ENCODE data around the gene MTHFD2L.

Gene MTHFD2L

DNA sequence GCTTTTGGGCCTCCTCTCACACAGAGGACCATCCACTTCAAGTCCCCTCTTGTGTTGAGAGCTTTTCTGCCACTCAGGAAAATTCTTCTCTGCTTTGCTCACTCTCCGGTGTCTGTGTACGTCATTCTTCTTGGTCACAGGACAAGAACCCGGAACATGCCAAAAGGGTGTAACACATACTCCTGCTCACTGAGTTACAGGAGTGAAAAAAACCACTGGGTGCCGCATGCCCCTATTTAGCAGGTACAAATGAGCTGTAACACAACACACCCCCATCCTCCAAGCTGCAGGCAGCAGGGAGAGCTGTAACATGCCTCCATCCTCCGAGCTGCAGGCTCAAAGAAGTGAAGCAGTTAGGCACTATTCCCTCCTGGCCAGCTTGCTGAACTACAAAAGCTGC lies 45.9 kb upstream of the MTHFD2L start:
- H3K9me3 ChIP-seq (ENCODE audit: low read length) = no peaks in the 10 kb centered on the region
- H2AFZ ChIP-seq (ENCODE audit: low read length) = no peak overlapping the region
- H3K4me3 ChIP-seq (ENCODE audit: low read depth, low read length, poor library complexity, severe bottlenecking) = no peak overlapping the region
- no peaks in the 10 kb centered on the region for H3K79me2 ChIP-seq (ENCODE audit: insufficient read depth, low read length)
- no peak overlapping the region for H3K27ac ChIP-seq (ENCODE audit: low read depth, low read length, poor library complexity, severe bottlenecking)
- no peak overlapping the region for H3K4me2 ChIP-seq (ENCODE audit: low read length)
- H3K36me3 ChIP-seq (ENCODE audit: insufficient read depth, low read length) = no peaks in the 10 kb centered on the region
- TF ChIP-seq, protein P1, sequence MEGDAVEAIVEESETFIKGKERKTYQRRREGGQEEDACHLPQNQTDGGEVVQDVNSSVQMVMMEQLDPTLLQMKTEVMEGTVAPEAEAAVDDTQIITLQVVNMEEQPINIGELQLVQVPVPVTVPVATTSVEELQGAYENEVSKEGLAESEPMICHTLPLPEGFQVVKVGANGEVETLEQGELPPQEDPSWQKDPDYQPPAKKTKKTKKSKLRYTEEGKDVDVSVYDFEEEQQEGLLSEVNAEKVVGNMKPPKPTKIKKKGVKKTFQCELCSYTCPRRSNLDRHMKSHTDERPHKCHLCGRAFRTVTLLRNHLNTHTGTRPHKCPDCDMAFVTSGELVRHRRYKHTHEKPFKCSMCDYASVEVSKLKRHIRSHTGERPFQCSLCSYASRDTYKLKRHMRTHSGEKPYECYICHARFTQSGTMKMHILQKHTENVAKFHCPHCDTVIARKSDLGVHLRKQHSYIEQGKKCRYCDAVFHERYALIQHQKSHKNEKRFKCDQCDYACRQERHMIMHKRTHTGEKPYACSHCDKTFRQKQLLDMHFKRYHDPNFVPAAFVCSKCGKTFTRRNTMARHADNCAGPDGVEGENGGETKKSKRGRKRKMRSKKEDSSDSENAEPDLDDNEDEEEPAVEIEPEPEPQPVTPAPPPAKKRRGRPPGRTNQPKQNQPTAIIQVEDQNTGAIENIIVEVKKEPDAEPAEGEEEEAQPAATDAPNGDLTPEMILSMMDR (IDR thresholded peaks at IDR 0.05; ENCODE audit: low read length) = no peak
- TF ChIP-seq EZH2 (IDR thresholded peaks at IDR 0.05; ENCODE audit: borderline replicate concordance, low read length) = no peak
- no peaks in the 10 kb centered on the region; the same call in 1 of the 2 replicates for H3K27me3 ChIP-seq (ENCODE audit: insufficient read depth, low read length)
- H4K20me1 ChIP-seq (ENCODE audit: insufficient read depth, low read length) = no peaks in the 10 kb centered on the region
- H3K9ac ChIP-seq (ENCODE audit: low read length) = no peak overlapping the region
- no peaks in the 10 kb centered on the region for H3K9me2 ChIP-seq (ENCODE audit: low read depth, low read length)
- no peaks in the 10 kb centered on the region for H3K4me1 ChIP-seq (ENCODE audit: insufficient read depth, low read length, severe bottlenecking)
- no peaks in the 10 kb centered on the region for H3F3A ChIP-seq (ENCODE audit: insufficient read depth, low read length)

DNA sequence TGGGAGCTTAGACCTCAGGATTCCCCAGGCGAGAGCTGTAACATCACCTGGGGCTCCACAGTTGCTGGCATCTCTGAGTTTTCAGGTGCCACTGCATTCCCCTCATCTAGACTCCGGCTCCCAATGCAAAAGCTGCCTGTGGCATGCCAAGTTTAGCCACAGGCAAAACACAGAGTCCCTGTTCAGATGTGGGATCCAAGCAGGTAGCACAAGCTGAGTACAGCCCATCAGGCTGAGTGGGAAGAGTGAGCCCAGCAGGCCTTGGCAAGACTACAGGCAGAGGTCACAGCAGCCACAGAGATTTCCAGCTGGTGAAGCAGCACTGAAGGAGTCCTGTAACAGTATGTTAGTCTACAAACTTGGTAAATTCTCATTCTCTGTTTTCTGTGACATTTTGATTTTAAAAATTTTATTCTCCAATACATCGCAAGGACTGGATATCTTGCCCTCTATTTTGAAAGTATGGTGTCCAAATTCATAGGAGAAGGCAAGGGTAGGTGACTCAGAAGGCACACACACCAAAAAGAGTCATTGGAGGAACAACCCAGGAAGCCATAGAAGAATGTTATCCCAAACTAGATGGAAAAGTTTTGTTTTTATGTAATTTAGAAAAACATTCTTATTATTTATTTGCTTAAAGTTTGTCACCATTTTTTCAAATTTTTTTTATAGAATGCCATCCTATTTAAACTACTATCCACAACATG lies 45.4 kb upstream of the MTHFD2L start:
- TF ChIP-seq, protein P1 (IDR thresholded peaks at IDR 0.05; ENCODE audit: low read length) = no peak
- TF ChIP-seq EZH2 (IDR thresholded peaks at IDR 0.05; ENCODE audit: borderline replicate concordance, low read length) = no peak
- H3K9me3 ChIP-seq (ENCODE audit: low read length) = no peaks in the 10 kb centered on the region
- no peak overlapping the region for H3K4me2 ChIP-seq (ENCODE audit: low read length)
- no peak overlapping the region for H3K27ac ChIP-seq (ENCODE audit: low read depth, low read length, poor library complexity, severe bottlenecking)
- H3K9me2 ChIP-seq (ENCODE audit: low read depth, low read length) = no peaks in the 10 kb centered on the region
- H3K36me3 ChIP-seq (ENCODE audit: insufficient read depth, low read length) = no peaks in the 10 kb centered on the region
- H2AFZ ChIP-seq (ENCODE audit: low read length) = no peak overlapping the region
- no peak overlapping the region for H3K4me3 ChIP-seq (ENCODE audit: low read depth, low read length, poor library complexity, severe bottlenecking)
- no peaks in the 10 kb centered on the region; the same call in 1 of the 2 replicates for H3K27me3 ChIP-seq (ENCODE audit: insufficient read depth, low read length)
- H3K4me1 ChIP-seq (ENCODE audit: insufficient read depth, low read length, severe bottlenecking) = no peaks in the 10 kb centered on the region
- H3K9ac ChIP-seq (ENCODE audit: low read length) = no peak overlapping the region
- H3F3A ChIP-seq (ENCODE audit: insufficient read depth, low read length) = no peaks in the 10 kb centered on the region
- H3K79me2 ChIP-seq (ENCODE audit: insufficient read depth, low read length) = no peaks in the 10 kb centered on the region
- no peaks in the 10 kb centered on the region for H4K20me1 ChIP-seq (ENCODE audit: insufficient read depth, low read length)

DNA sequence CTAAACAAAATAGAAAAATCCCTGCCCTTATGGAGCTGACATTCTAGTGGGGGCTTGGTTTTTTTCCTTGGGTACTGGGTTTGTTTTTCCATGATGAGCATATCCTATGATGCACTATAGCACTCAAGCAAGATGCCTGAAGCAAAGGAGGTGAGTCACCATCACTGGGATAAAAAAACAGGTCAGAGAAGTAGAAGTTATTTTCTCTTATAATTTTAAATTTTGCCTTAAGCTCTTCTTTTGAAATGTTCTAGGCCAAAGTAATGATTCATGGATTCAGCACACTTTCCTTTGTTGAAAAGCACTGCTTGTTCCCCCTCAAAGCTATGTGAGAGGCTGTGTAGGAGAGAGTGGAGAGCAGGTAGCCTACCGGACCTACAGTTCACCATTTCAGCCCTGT lies 43.7 kb upstream of the MTHFD2L start:
- Histone ChIP-seq H3K36me3 (ENCODE audit: insufficient read depth, low read length) (no peaks in the 10 kb centered on the region), H3K4me1 (ENCODE audit: insufficient read depth, low read length, severe bottlenecking) (no peaks in the 10 kb centered on the region), H3K9me3 (ENCODE audit: low read length) (no peaks in the 10 kb centered on the region), H3F3A (ENCODE audit: insufficient read depth, low read length) (no peaks in the 10 kb centered on the region), H2AFZ (ENCODE audit: low read length) (no peak overlapping the region), H3K79me2 (ENCODE audit: insufficient read depth, low read length) (no peaks in the 10 kb centered on the region), H4K20me1 (ENCODE audit: insufficient read depth, low read length) (no peaks in the 10 kb centered on the region), H3K27ac (ENCODE audit: low read depth, low read length, poor library complexity, severe bottlenecking) (no peak overlapping the region), H3K4me2 (ENCODE audit: low read length) (no peak overlapping the region), H3K4me3 (ENCODE audit: low read depth, low read length, poor library complexity, severe bottlenecking) (no peak overlapping the region), H3K9me2 (ENCODE audit: low read depth, low read length) (no peaks in the 10 kb centered on the region), H3K27me3 (ENCODE audit: insufficient read depth, low read length) (no peaks in the 10 kb centered on the region; the same call in 1 of the 2 replicates), H3K9ac (ENCODE audit: low read length) (no peak overlapping the region)
- no peak for TF ChIP-seq EZH2 (IDR thresholded peaks at IDR 0.05; ENCODE audit: borderline replicate concordance, low read length)
- TF ChIP-seq, protein P1 (IDR thresholded peaks at IDR 0.05; ENCODE audit: low read length) = no peak

Data from OCI-LY1 (cell line).